HepG2 (cell line): Measurements from ENCODE around the gene CARD19. TPM values are rescaled to one million over a fixed set of nuclear protein-coding genes. Genes with fewer than 3 reads are reported as not detected.

Source experiments
- BHLHE40 ChIP-seq: IDR thresholded peaks from 2 replicates; pipeline ENCODE4 v1.6.1; 2011; ENCODE audit warnings: low read length, improper control_type of control experiment
- CBX1 ChIP-seq: IDR thresholded peaks from one replicate; pipeline ENCODE4 v1.6.1; 2016; ENCODE audit warnings: antibody characterized with exemption, low read depth
- CHD2 ChIP-seq: IDR thresholded peaks from 2 replicates; pipeline ENCODE4 v1.6.1; 2011; ENCODE audit warnings: low read depth, low read length, improper control_type of control experiment
- CREB1 ChIP-seq, 2 experiments: fragments of 450-650 bp in 1 of 2; IDR thresholded peaks; 2 replicates each; pipeline ENCODE4 v1.6.1; 2016 to 2017; ENCODE audit warnings: control low read depth in 1 of 2, mild to moderate bottlenecking in 1 of 2, missing compliant biosample characterization in 1 of 2, missing genetic modification characterization in 1 of 2
- DNMT3B ChIP-seq: conservative IDR thresholded peaks from 2 replicates; pipeline ENCODE4 v1.6.1; 2016; ENCODE audit warnings: missing biosample characterization, control low read depth
- EP300 ChIP-seq, 3 experiments: sonication (generic) in 1 of 3; formaldehyde crosslinking in 1 of 3; IDR thresholded peaks; 2 replicates each; pipeline versions ENCODE4 v1.5.1 to v1.6.1; 2011 to 2020; ENCODE audit warnings: low read depth in 2 of 3, low read length in 2 of 3, borderline replicate concordance in 1 of 3, improper control_type of control experiment in 1 of 3, mild to moderate bottlenecking in 1 of 3, missing genetic modification reagents in 1 of 3, moderate library complexity in 1 of 3
- ERF ChIP-seq: IDR thresholded peaks from 2 replicates; pipeline ENCODE4 v1.6.1; 2018; ENCODE audit warnings: missing biosample characterization, missing genetic modification reagents
- ETV5 ChIP-seq: IDR thresholded peaks from 2 replicates; pipeline ENCODE4 v1.6.1; 2018; ENCODE audit warnings: missing biosample characterization, missing genetic modification reagents, inconsistent platforms, borderline replicate concordance
- FOXJ3 ChIP-seq: sonication (generic); formaldehyde crosslinking; IDR thresholded peaks from 2 replicates; pipeline ENCODE4 v1.4.0; 2020; ENCODE audit warnings: missing genetic modification reagents, mild to moderate bottlenecking, borderline replicate concordance
- GABPA ChIP-seq, 2 experiments: IDR thresholded peaks; 2 replicates each; pipeline ENCODE4 v1.6.1; 2011 to 2016; ENCODE audit warnings: low read depth in 2 of 2, low read length in 1 of 2, missing biosample characterization in 1 of 2, missing genetic modification characterization in 1 of 2
- HCFC1 ChIP-seq: fragments of 150-350 bp; IDR thresholded peaks from 2 replicates; pipeline ENCODE4 v1.6.1; 2014; ENCODE audit warnings: low read depth, low read length
- HOXD1 ChIP-seq: sonication (generic); formaldehyde crosslinking; IDR thresholded peaks from 2 replicates; pipeline ENCODE4 v1.5.0; 2020; ENCODE audit warnings: missing genetic modification reagents
- MXI1 ChIP-seq: IDR thresholded peaks from 3 replicates; pipeline ENCODE4 v1.6.1; 2012; ENCODE audit warnings: low read depth, low read length, inconsistent platforms, borderline replicate concordance
- NFKBIZ ChIP-seq: IDR thresholded peaks from 2 replicates; pipeline ENCODE4 v1.6.1; 2018; ENCODE audit warnings: missing genetic modification reagents, missing compliant biosample characterization
- SCMH1 ChIP-seq: sonication (generic); formaldehyde crosslinking; IDR thresholded peaks from 2 replicates; pipeline ENCODE4 v1.9.0; 2021; ENCODE audit warnings: missing genetic modification reagents, mild to moderate bottlenecking, borderline replicate concordance
- ZFP90 ChIP-seq: sonication (generic); formaldehyde crosslinking; IDR thresholded peaks from 2 replicates; pipeline ENCODE4 v1.8.0; 2022; ENCODE audit warnings: missing genetic modification reagents, mild to moderate bottlenecking, inconsistent platforms, borderline replicate concordance
- ZNF12 ChIP-seq: sonication (generic); formaldehyde crosslinking; IDR thresholded peaks from 2 replicates; pipeline ENCODE4 v1.5.0; 2020; ENCODE audit warnings: missing genetic modification reagents
- ZNF451 ChIP-seq: sonication (generic); formaldehyde crosslinking; IDR thresholded peaks from 2 replicates; pipeline ENCODE4 v1.5.0; 2020; ENCODE audit warnings: mild to moderate bottlenecking, missing genetic modification reagents
- ZNF737 ChIP-seq: sonication (generic); formaldehyde crosslinking; IDR thresholded peaks from 2 replicates; pipeline ENCODE4 v1.5.0; 2020; ENCODE audit warnings: missing genetic modification reagents, mild to moderate bottlenecking, borderline replicate concordance
- ZNF782 ChIP-seq: sonication (generic); formaldehyde crosslinking; IDR thresholded peaks from 2 replicates; pipeline ENCODE4 v1.4.0; 2020; ENCODE audit warnings: missing genetic modification reagents, mild to moderate bottlenecking, borderline replicate concordance
- ZSCAN29 ChIP-seq: sonication (generic); formaldehyde crosslinking; conservative IDR thresholded peaks from 2 replicates; pipeline ENCODE4 v1.4.0; 2020; ENCODE audit warnings: mild to moderate bottlenecking, missing genetic modification reagents
- polyA plus RNA-seq, 8 experiments: library from polyadenylated mRNA; depleted of rRNA in 3 of 8; stranded (reverse) in 7 of 8; unstranded in 1 of 8; fragments of >200 nt; fragmentation: Illumina TruSeq in 4 of 8; extraction: Trizol in 4 of 8; gene quantifications; 2 replicates each; pipeline versions ENCODE4 v1.2.1 to v1.2.3, GENCODE V29; 2011 to 2016; ENCODE audit warnings: low read depth in 4 of 8, missing spikeins in 1 of 8, mixed read lengths in 1 of 8; ENCODE audit not compliant: insufficient read depth in 1 of 8
- total RNA-seq, 5 experiments: library from RNA; depleted of rRNA; stranded (reverse); fragments of >200 nt; fragmentation: Illumina TruSeq; extraction: Trizol; gene quantifications; 2 replicates each; pipeline ENCODE4 v1.2.3, GENCODE V29; 2016; ENCODE audit warnings: low read depth in 1 of 5
- TF ChIP-seq, protein P1 (sequence below): sonication (generic); formaldehyde crosslinking; IDR thresholded peaks from 2 replicates; pipeline ENCODE4 v1.9.0; 2022; ENCODE audit warnings: missing genetic modification reagents, mild to moderate bottlenecking, borderline replicate concordance
- TF ChIP-seq, protein P2 (sequence below): sonication (generic); formaldehyde crosslinking; IDR thresholded peaks from 2 replicates; pipeline ENCODE4 v1.4.0; 2020; ENCODE audit warnings: missing genetic modification reagents
- TF ChIP-seq, protein P3 (sequence below): sonication (generic); formaldehyde crosslinking; IDR thresholded peaks from 2 replicates; pipeline ENCODE4 v1.5.1; 2020; ENCODE audit warnings: missing genetic modification reagents, mild to moderate bottlenecking, borderline replicate concordance
- TF ChIP-seq, protein P4 (sequence below): sonication (generic); formaldehyde crosslinking; IDR thresholded peaks from 2 replicates; pipeline ENCODE4 v1.4.0; 2020; ENCODE audit warnings: missing genetic modification reagents, borderline replicate concordance

Gene CARD19
- total and polyA plus RNA-seq, 2 of the 13 experiments (the other 11 are each of a cell fraction or from before 2014, with no cell fraction given): 18.4 to 47.2 TPM

DNA sequence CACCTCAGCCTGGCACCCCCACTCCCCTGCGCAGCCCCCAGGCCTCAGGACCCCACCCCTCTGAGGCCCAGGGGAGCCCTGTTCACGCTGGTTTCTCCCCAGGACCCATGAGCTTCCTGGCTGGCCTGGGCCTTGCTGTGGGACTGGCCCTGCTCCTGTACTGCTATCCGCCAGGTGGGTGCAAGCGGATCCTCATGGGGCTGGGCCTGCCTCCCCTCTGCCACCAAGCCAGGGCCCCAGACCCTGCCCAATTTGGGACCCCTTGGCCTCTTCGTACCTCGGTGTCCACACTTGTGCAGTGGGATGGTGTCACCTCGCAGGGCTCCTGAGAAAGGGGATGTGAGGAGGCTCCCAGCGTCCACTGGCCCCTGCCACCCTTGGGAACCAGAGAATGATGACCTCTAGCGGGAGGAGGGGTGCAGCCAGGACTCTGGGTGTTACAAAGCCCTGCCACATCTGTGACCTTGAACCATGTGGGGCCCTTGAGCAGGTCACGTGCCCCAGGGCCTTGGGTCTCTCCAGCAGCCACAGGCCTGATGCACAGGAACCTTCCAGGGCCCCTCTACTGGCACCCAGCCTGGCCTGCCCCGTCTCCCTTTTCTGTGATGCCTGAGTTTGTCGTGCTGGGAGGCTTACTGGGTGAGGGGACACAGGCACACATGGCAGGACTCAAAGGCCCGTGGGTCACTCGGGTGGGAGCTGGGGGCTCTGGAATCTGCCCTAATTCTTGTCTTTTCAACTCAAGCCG lies 16.3 kb downstream of the CARD19 start (continued):
- TF ChIP-seq GABPA (IDR thresholded peaks at IDR 0.05; ENCODE audit: low read depth, low read length) (no peak), GABPA (CRISPR knock-in tag; IDR thresholded peaks at IDR 0.05; ENCODE audit: low read depth) (no peak), NFKBIZ (CRISPR knock-in tag) (peak; percentile 74; the same call in 1 of the 2 replicates), ZNF451 (no peak), HOXD1 (CRISPR knock-in tag) (no peak), ZNF737 (CRISPR knock-in tag) (no peak), CBX1 (peak; percentile 39), BHLHE40 (peak; percentile 96), EP300 (IDR thresholded peaks at IDR 0.05; ENCODE audit: low read depth in 2 of 2, low read length in 2 of 2) (peak; percentile 31 to 61; a peak in 3 of 4 replicates), EP300 (CRISPR knock-in tag; IDR thresholded peaks at IDR 0.05; ENCODE audit: borderline replicate concordance) (peak; percentile 76; the same call in 1 of the 2 replicates), ZNF782 (CRISPR knock-in tag) (no peak), MXI1 (peak; percentile 69; the same call in 1 of the 3 replicates), FOXJ3 (CRISPR knock-in tag) (no peak), ZSCAN29 (CRISPR knock-in tag) (peak; percentile 58; the same call in 1 of the 2 replicates), ZFP90 (0 out of 2 replicates have a peak, but pooled peaks have one; percentile 53), CREB1 (IDR thresholded peaks at IDR 0.05) (no peak), CREB1 (CRISPR knock-in tag; IDR thresholded peaks at IDR 0.05) (no peak), DNMT3B (CRISPR knock-in tag) (no peak), ZNF12 (CRISPR knock-in tag) (peak; percentile 71; the same call in 1 of the 2 replicates), HCFC1 (no peak), ERF (CRISPR knock-in tag) (peak; percentile 95), CHD2 (no peak), SCMH1 (no peak), ETV5 (peak; percentile 60; the same call in 1 of the 2 replicates)
- TF ChIP-seq, protein P1, sequence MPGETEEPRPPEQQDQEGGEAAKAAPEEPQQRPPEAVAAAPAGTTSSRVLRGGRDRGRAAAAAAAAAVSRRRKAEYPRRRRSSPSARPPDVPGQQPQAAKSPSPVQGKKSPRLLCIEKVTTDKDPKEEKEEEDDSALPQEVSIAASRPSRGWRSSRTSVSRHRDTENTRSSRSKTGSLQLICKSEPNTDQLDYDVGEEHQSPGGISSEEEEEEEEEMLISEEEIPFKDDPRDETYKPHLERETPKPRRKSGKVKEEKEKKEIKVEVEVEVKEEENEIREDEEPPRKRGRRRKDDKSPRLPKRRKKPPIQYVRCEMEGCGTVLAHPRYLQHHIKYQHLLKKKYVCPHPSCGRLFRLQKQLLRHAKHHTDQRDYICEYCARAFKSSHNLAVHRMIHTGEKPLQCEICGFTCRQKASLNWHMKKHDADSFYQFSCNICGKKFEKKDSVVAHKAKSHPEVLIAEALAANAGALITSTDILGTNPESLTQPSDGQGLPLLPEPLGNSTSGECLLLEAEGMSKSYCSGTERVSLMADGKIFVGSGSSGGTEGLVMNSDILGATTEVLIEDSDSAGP: peak; percentile 85
- TF ChIP-seq, protein P2, sequence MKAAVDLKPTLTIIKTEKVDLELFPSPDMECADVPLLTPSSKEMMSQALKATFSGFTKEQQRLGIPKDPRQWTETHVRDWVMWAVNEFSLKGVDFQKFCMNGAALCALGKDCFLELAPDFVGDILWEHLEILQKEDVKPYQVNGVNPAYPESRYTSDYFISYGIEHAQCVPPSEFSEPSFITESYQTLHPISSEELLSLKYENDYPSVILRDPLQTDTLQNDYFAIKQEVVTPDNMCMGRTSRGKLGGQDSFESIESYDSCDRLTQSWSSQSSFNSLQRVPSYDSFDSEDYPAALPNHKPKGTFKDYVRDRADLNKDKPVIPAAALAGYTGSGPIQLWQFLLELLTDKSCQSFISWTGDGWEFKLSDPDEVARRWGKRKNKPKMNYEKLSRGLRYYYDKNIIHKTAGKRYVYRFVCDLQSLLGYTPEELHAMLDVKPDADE (CRISPR knock-in tag): no peak
- TF ChIP-seq, protein P3, sequence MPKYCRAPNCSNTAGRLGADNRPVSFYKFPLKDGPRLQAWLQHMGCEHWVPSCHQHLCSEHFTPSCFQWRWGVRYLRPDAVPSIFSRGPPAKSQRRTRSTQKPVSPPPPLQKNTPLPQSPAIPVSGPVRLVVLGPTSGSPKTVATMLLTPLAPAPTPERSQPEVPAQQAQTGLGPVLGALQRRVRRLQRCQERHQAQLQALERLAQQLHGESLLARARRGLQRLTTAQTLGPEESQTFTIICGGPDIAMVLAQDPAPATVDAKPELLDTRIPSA (CRISPR knock-in tag): no peak
- TF ChIP-seq, protein P4, sequence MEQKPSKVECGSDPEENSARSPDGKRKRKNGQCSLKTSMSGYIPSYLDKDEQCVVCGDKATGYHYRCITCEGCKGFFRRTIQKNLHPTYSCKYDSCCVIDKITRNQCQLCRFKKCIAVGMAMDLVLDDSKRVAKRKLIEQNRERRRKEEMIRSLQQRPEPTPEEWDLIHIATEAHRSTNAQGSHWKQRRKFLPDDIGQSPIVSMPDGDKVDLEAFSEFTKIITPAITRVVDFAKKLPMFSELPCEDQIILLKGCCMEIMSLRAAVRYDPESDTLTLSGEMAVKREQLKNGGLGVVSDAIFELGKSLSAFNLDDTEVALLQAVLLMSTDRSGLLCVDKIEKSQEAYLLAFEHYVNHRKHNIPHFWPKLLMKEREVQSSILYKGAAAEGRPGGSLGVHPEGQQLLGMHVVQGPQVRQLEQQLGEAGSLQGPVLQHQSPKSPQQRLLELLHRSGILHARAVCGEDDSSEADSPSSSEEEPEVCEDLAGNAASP (CRISPR knock-in tag): peak; percentile 90; the same call in 1 of the 2 replicates
